ENCODE results near the gene GMCL2.

The GMCL2 gene

DNA sequence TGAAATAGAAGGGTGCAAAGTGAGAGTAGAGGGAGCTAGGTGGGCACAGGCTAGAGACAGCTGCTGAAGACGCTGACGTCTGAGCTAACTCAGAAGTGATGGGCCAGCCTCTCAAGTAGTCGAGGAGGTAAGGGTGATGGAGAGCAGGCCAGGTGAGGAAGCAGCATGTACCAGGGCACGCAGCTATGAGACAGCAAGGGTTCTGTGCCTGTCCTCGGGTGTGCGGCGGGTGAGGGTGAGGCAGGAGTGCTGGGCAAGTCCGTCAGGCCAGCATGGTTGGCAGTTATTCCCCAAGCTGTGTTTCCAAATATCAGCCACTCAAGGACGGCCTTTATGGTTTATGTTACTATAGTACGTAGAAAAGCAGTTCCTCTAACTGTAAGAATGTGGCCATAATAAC, 50.2 kb downstream of the GMCL2 start:
- no peak for DNase-seq
